HepG2 (cell line): ENCODE measurements around the gene UNC5A. TPM values are rescaled to one million over a fixed set of nuclear protein-coding genes. Genes with fewer than 3 reads are reported as not detected.

Source experiments
- ATAC-seq: fragments of 200-7000 bp; cut with Tn5 transposase; 3 replicates; pipeline ENCODE4 v1.9.1; 2020; ENCODE audit warnings: mild to moderate bottlenecking, moderate library complexity
- BruUV-seq: library from RNA; stranded (reverse); fragments of 400-500 nt; replicated peaks from 2 replicates; lab custom pipeline; 2021; lab: Mats Ljungman, UMichigan
- CTCF ChIA-PET: fragments of 300-600 bp; formaldehyde crosslinking; extraction: SDS; loops from one replicate; lab custom pipeline; 2021; ENCODE audit warnings: low total read pairs, inconsistent platforms, low intra/inter-chr PET ratio; lab: Yijun Ruan, JAX
- POLR2A ChIA-PET: fragments of 350-600 bp; sonication (Branson Sonifier 250); formaldehyde crosslinking; loops from one replicate; lab custom pipeline; 2020; ENCODE audit warnings: antibody characterized with exemption, inconsistent platforms; lab: Yijun Ruan, JAX
- DNase-seq: peaks from one replicate; pipeline ENCODE4 v3.0.0-alpha.2; 2015; ENCODE audit warnings: low spot score
- FAIRE-seq: peaks from 3 replicates; lab custom pipeline; 2011; peaks lifted over from hg19 to GRCh38; lab: Jason Lieb, UNC
- H2AFZ ChIP-seq: one replicate; pipeline ENCODE4 v1.6.1; 2011; ENCODE audit warnings: low read length, inconsistent platforms
- H3K27ac ChIP-seq: fragments of 300-600 bp; 3 replicates; pipeline ENCODE4 v1.8.0; 2011; ENCODE audit warnings: mixed run types, mild to moderate bottlenecking, mixed read lengths, low read length, inconsistent platforms; ENCODE audit not compliant: insufficient read depth; ENCODE audit errors: extremely low read length
- H3K27me3 ChIP-seq, 2 experiments: fragments of 200-600 bp in 1 of 2; 2 replicates in 1 of 2; 3 replicates in 1 of 2; pipeline versions ENCODE4 v1.6.0 to v1.8.0; 2011; ENCODE audit warnings: low read length in 2 of 2, mild to moderate bottlenecking in 2 of 2, moderate library complexity in 2 of 2, inconsistent platforms in 1 of 2; ENCODE audit not compliant: insufficient read depth in 2 of 2, control insufficient read depth in 1 of 2
- H3K36me3 ChIP-seq, 2 experiments: fragments of 200-600 bp in 1 of 2; replicated peaks in 1 of 2; 2 replicates in 1 of 2; 3 replicates in 1 of 2; pipeline versions ENCODE4 v1.5.1 to v1.8.0; 2011; ENCODE audit warnings: low read length in 2 of 2, inconsistent platforms in 1 of 2; ENCODE audit not compliant: insufficient read depth in 2 of 2, control insufficient read depth in 1 of 2
- H3K4me1 ChIP-seq: 2 replicates; pipeline ENCODE4 v1.5.1; 2012; ENCODE audit warnings: low read length, inconsistent platforms; ENCODE audit not compliant: insufficient read depth
- H3K4me2 ChIP-seq: 2 replicates; pipeline ENCODE4 v1.6.0; 2011; ENCODE audit warnings: low read depth, low read length, inconsistent platforms
- H3K4me3 ChIP-seq, 3 experiments: fragments of 200-600 bp in 1 of 3; sonication (generic), shearing (Covaris generic) in 1 of 3; replicated peaks in 1 of 3; 2 replicates each; pipeline ENCODE4 v1.5.1; 2011 to 2016; ENCODE audit warnings: low read length in 3 of 3, inconsistent platforms in 2 of 3, low read depth in 2 of 3, mild to moderate bottlenecking in 2 of 3, control low read depth in 1 of 3, mixed read lengths in 1 of 3; ENCODE audit not compliant: insufficient read depth in 1 of 3
- H3K79me2 ChIP-seq: one replicate; pipeline ENCODE4 v1.6.1; 2011; ENCODE audit warnings: low read length, inconsistent platforms; ENCODE audit not compliant: insufficient read depth
- H3K9ac ChIP-seq: 2 replicates; pipeline ENCODE4 v1.6.0; 2011; ENCODE audit warnings: mild to moderate bottlenecking, low read depth, low read length, inconsistent platforms; ENCODE audit not compliant: insufficient read depth
- H3K9me3 ChIP-seq: 2 replicates; pipeline ENCODE4 v1.5.1; 2012; ENCODE audit warnings: mild to moderate bottlenecking, low read length
- H4K20me1 ChIP-seq: 2 replicates; pipeline ENCODE4 v1.6.0; 2011; ENCODE audit warnings: inconsistent platforms, mild to moderate bottlenecking, low read length, moderate library complexity; ENCODE audit not compliant: insufficient read depth
- HES4 ChIP-seq: sonication (generic); formaldehyde crosslinking; IDR thresholded peaks from 2 replicates; pipeline ENCODE4 v1.9.0; 2021; ENCODE audit warnings: mild to moderate bottlenecking, missing genetic modification reagents, borderline replicate concordance
- POLR2AphosphoS5 ChIP-seq: IDR thresholded peaks from 2 replicates; pipeline ENCODE4 v1.6.1; 2012; ENCODE audit warnings: low read depth, low read length
- SAFB2 ChIP-seq: sonication (generic); formaldehyde crosslinking; IDR thresholded peaks from 2 replicates; pipeline ENCODE4 v1.5.1; 2020; ENCODE audit warnings: missing genetic modification reagents, low read depth, mild to moderate bottlenecking, borderline replicate concordance
- TEF ChIP-seq: sonication (generic); formaldehyde crosslinking; IDR thresholded peaks from 2 replicates; pipeline ENCODE4 v1.5.0; 2020; ENCODE audit warnings: missing genetic modification reagents
- ZBTB43 ChIP-seq: sonication (generic); formaldehyde crosslinking; conservative IDR thresholded peaks from 2 replicates; pipeline ENCODE4 v1.4.0; 2020; ENCODE audit warnings: missing genetic modification reagents
- ZNF224 ChIP-seq: sonication (generic); formaldehyde crosslinking; IDR thresholded peaks from 2 replicates; pipeline ENCODE4 v1.5.0; 2020; ENCODE audit warnings: mild to moderate bottlenecking, missing genetic modification reagents
- ZNF670 ChIP-seq: sonication (generic); formaldehyde crosslinking; IDR thresholded peaks from 2 replicates; pipeline ENCODE4 v1.8.0; 2022; ENCODE audit warnings: mild to moderate bottlenecking, missing genetic modification reagents, borderline replicate concordance
- WGBS: methylation state at CpG from one replicate; pipeline ENCODE4 v1.1.6; 2017; ENCODE audit warnings: low lambda C conversion rate; 5-methylcytosine and 5-hydroxymethylcytosine counted together
- in situ Hi-C: cut with HindIII; loops from 2 replicates; pipeline ENCODE4 v1.10.0; 2017; ENCODE audit warnings: low pct_unique_long_range_greater_than_20kb; ENCODE audit not compliant: extremely low pct_ligation_motif_present
- intact Hi-C: fragments of 100-400 bp; cut with micrococcal nuclease; formaldehyde crosslinking; loops from one replicate; pipeline ENCODE4 v1.10.0; 2022; ENCODE audit not compliant: unreplicated experiment
- polyA plus RNA-seq, 8 experiments: library from polyadenylated mRNA; depleted of rRNA in 3 of 8; stranded (reverse) in 7 of 8; unstranded in 1 of 8; fragments of >200 nt; fragmentation: Illumina TruSeq in 4 of 8; extraction: Trizol in 4 of 8; gene quantifications; 2 replicates each; pipeline versions ENCODE4 v1.2.1 to v1.2.3, GENCODE V29; 2011 to 2016; ENCODE audit warnings: low read depth in 4 of 8, missing spikeins in 1 of 8, mixed read lengths in 1 of 8; ENCODE audit not compliant: insufficient read depth in 1 of 8
- total RNA-seq, 5 experiments: library from RNA; depleted of rRNA; stranded (reverse); fragments of >200 nt; fragmentation: Illumina TruSeq; extraction: Trizol; gene quantifications; 2 replicates each; pipeline ENCODE4 v1.2.3, GENCODE V29; 2016; ENCODE audit warnings: low read depth in 1 of 5
- TF ChIP-seq, protein P1 (sequence below), 2 experiments: sonication (generic) in 1 of 2; formaldehyde crosslinking in 1 of 2; IDR thresholded peaks; 2 replicates each; pipeline versions ENCODE4 v1.5.1 to v1.6.1; 2011 to 2020; ENCODE audit warnings: borderline replicate concordance in 1 of 2, low read depth in 1 of 2, low read length in 1 of 2, mild to moderate bottlenecking in 1 of 2, missing genetic modification reagents in 1 of 2, moderate library complexity in 1 of 2
- TF ChIP-seq, protein P2 (sequence below): sonication (generic); formaldehyde crosslinking; IDR thresholded peaks from 2 replicates; pipeline ENCODE4 v1.9.0; 2021; ENCODE audit warnings: missing genetic modification reagents, mild to moderate bottlenecking, borderline replicate concordance
- TF ChIP-seq, protein P3 (sequence below): sonication (generic); formaldehyde crosslinking; IDR thresholded peaks from 2 replicates; pipeline ENCODE4 v1.4.0; 2020; ENCODE audit warnings: missing genetic modification reagents, borderline replicate concordance

Gene UNC5A
- total and polyA plus RNA-seq, 2 of the 13 experiments (the other 11 are each of a cell fraction or from before 2014, with no cell fraction given): not detected

DNA sequence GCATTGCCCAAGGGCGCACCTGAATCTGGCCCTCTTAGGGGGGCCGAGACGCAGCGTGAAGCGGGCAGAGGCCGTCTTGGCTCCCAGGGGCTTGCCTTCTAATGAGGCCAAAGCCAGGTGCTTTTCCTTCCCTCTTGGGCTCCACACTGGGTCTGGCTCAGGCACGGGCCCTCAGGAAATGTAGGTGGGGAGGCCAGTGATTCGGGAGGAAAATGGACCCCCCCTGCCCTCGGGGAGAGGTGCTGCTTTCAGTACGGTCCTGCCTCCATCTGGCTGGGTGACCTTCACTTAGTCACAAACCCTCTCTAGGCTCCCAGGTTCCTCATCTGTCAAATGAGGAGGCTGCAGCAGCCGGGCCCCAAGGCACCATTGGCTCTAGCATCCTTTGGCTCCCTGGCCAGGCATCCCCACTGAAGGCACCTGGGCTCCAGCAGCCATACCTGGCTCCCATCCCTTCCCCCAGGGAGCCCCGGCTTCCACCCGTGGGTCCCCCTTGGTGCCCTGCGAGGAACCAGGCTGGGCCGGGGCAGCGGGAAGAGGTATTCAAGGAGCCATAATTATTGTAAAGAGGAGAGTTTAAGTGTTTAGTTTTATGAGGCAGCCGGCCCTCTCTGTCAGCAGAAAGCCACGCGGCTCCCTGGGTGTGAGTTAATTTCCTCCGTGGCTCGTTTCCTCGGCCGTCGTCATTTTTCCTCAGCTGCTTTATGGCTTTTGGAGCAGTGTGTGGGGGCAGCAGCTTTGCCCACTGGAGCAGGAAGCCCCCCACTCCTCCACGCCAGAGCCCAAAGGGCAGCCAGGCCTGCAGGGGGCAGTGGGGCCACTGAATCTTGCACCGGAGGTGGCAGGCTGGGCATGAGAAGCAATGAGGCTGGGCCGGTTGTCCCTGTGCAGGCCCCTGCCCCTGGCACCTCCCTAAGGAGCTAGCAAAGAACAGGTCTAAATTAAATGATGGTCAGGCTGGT is 24.9 kb upstream of the UNC5A start:
- no peak for DNase-seq
- ChIA-PET POLR2A (no interaction called here), CTCF (no interaction called here)
- intact Hi-C loops (no loop called here), in situ Hi-C loops (no loop called here)
- Histone ChIP-seq H3K27ac (no peak overlapping the region), H3K9me3 (no peaks in the 10 kb centered on the region), H3K79me2 (no peaks in the 10 kb centered on the region), H3K4me3 (no peak overlapping the region), H3K4me2 (no peak overlapping the region), H3K4me1 (peaks cover 10% of the 10 kb centered on the region), H2AFZ (no peak overlapping the region), H3K9ac (no peak overlapping the region), H3K36me3 (no peaks in the 10 kb centered on the region), H3K27me3 (peaks cover 12 to 55% of the 10 kb centered on the region in 2 experiments; a peak in 4 of 5 replicates), H4K20me1 (no peaks in the 10 kb centered on the region)
- no TSS peak for BruUV-seq
- no peak for ATAC-seq
- TF ChIP-seq, protein P1, sequence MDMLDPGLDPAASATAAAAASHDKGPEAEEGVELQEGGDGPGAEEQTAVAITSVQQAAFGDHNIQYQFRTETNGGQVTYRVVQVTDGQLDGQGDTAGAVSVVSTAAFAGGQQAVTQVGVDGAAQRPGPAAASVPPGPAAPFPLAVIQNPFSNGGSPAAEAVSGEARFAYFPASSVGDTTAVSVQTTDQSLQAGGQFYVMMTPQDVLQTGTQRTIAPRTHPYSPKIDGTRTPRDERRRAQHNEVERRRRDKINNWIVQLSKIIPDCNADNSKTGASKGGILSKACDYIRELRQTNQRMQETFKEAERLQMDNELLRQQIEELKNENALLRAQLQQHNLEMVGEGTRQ (IDR thresholded peaks at IDR 0.05; ENCODE audit: low read depth, low read length): no peak
- TF ChIP-seq, protein P1 (CRISPR knock-in tag; IDR thresholded peaks at IDR 0.05; ENCODE audit: borderline replicate concordance): no peak
- TF ChIP-seq, protein P2, sequence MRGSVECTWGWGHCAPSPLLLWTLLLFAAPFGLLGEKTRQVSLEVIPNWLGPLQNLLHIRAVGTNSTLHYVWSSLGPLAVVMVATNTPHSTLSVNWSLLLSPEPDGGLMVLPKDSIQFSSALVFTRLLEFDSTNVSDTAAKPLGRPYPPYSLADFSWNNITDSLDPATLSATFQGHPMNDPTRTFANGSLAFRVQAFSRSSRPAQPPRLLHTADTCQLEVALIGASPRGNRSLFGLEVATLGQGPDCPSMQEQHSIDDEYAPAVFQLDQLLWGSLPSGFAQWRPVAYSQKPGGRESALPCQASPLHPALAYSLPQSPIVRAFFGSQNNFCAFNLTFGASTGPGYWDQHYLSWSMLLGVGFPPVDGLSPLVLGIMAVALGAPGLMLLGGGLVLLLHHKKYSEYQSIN (CRISPR knock-in tag): no peak
- TF ChIP-seq ZNF670 (CRISPR knock-in tag) (no peak), HES4 (CRISPR knock-in tag) (no peak), POLR2AphosphoS5 (no peak), SAFB2 (CRISPR knock-in tag) (no peak), TEF (no peak), ZNF224 (no peak), ZBTB43 (CRISPR knock-in tag) (no peak)
- TF ChIP-seq, protein P3, sequence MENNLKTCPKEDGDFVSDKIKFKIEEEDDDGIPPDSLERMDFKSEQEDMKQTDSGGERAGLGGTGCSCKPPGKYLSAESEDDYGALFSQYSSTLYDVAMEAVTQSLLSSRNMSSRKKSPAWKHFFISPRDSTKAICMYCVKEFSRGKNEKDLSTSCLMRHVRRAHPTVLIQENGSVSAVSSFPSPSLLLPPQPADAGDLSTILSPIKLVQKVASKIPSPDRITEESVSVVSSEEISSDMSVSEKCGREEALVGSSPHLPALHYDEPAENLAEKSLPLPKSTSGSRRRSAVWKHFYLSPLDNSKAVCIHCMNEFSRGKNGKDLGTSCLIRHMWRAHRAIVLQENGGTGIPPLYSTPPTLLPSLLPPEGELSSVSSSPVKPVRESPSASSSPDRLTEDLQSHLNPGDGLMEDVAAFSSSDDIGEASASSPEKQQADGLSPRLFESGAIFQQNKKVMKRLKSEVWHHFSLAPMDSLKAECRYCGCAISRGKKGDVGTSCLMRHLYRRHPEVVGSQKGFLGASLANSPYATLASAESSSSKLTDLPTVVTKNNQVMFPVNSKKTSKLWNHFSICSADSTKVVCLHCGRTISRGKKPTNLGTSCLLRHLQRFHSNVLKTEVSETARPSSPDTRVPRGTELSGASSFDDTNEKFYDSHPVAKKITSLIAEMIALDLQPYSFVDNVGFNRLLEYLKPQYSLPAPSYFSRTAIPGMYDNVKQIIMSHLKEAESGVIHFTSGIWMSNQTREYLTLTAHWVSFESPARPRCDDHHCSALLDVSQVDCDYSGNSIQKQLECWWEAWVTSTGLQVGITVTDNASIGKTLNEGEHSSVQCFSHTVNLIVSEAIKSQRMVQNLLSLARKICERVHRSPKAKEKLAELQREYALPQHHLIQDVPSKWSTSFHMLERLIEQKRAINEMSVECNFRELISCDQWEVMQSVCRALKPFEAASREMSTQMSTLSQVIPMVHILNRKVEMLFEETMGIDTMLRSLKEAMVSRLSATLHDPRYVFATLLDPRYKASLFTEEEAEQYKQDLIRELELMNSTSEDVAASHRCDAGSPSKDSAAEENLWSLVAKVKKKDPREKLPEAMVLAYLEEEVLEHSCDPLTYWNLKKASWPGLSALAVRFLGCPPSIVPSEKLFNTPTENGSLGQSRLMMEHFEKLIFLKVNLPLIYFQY: no peak
- FAIRE-seq: no peak
- WGBS: 30% methylated on average over 12 of the region's 27 CpGs
